Measurements from ENCODE around the gene DDA1. TPM values are rescaled to one million over a fixed set of nuclear protein-coding genes. Genes with fewer than 3 reads are reported as not detected.

DDA1 gene
- total RNA-seq, 1 donor from 2014 or later: 21.9 TPM

DNA sequence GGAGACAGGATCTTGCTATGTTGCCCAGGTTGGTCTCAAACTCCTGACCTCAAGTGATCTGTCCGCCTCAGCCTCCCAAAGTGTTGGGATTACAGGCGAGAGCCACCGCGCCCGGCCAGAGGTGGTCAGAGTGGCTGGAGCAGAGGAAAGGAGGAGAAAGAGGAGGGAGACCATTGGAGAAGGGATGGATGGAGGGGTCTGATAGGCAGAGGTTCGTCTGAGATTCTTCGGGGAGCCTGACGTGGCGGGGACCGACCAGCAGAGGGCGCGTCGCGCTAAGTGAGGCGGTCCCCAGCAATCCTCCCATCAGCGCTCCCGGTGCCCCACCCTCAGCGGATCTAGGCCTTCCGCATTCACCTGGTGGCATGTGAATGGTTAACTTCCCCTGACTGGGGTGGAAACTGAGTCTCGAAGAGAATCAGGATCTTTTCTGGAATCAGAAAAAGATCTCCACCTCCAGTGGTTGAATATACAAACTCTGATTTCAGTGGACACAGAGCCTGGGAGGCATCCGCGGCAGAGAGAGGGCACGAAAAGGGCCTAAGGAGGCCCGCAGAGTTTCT, 36.8 kb downstream of the DDA1 start:
- H3K4me1 Mint-ChIP-seq: peaks cover 9% of the 10 kb centered on the region
- TF ChIP-seq, protein P1, sequence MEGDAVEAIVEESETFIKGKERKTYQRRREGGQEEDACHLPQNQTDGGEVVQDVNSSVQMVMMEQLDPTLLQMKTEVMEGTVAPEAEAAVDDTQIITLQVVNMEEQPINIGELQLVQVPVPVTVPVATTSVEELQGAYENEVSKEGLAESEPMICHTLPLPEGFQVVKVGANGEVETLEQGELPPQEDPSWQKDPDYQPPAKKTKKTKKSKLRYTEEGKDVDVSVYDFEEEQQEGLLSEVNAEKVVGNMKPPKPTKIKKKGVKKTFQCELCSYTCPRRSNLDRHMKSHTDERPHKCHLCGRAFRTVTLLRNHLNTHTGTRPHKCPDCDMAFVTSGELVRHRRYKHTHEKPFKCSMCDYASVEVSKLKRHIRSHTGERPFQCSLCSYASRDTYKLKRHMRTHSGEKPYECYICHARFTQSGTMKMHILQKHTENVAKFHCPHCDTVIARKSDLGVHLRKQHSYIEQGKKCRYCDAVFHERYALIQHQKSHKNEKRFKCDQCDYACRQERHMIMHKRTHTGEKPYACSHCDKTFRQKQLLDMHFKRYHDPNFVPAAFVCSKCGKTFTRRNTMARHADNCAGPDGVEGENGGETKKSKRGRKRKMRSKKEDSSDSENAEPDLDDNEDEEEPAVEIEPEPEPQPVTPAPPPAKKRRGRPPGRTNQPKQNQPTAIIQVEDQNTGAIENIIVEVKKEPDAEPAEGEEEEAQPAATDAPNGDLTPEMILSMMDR (IDR thresholded peaks at IDR 0.05): peak; percentile 91
- no peak for TF ChIP-seq EZH2phosphoT487 (IDR thresholded peaks at IDR 0.05)
- no peak overlapping the region for H2AFZ ChIP-seq (replicated peaks)

DNA sequence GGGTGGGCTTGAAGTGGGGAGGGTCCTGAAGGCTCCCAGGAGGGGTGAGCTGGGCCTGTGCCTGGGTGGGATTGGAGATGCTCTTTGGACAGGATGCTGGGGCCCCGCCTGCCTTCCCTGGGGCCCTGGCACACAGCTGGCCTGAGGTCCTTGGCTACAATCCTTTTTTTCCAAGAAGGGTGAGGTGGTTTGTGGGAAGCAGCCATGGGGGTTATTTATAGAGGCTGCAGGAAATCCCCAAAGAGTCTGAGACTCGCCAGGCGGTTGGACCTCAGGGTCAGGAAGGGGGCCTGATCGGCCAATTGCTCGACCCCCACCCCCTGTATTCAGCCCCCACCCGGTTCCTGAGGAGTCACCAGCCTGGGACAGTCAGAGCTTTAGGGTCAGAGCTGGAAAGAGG, 38.0 kb downstream of the DDA1 start:
- Histone ChIP-seq H3K9me3 (ENCODE audit: low read depth) (no peaks in the 10 kb centered on the region), H3K36me3 (no peaks in the 10 kb centered on the region), H4K20me1 (ENCODE audit: low read depth) (no peaks in the 10 kb centered on the region), H2AFZ (replicated peaks) (no peak overlapping the region), H3K27me3 (no peaks in the 10 kb centered on the region), H3K9ac (no peak overlapping the region), H3K27ac (no peak overlapping the region), H3K4me2 (no peak overlapping the region), H3K4me3 (no peak overlapping the region), H3K4me1 (peaks cover 5% of the 10 kb centered on the region), H3K79me2 (ENCODE audit: low read depth) (no peaks in the 10 kb centered on the region), H3F3A (ENCODE audit: low read depth) (peaks cover 16% of the 10 kb centered on the region)
- Mint-ChIP-seq H3K4me3 (no peak overlapping the region), H3K9me3 (no peaks in the 10 kb centered on the region), H3K27me3 (ENCODE audit: insufficient read depth, low read depth) (peaks cover 11% of the 10 kb centered on the region), H3K36me3 (no peaks in the 10 kb centered on the region), H3K27ac (no peak overlapping the region), H3K4me1 (peaks cover 13% of the 10 kb centered on the region)
- no peak for TF ChIP-seq EZH2phosphoT487 (IDR thresholded peaks at IDR 0.05)
- no peak for TF ChIP-seq EZH2 (IDR thresholded peaks at IDR 0.05)
- TF ChIP-seq, protein P1 (IDR thresholded peaks at IDR 0.05): no peak
- DNase-seq (ENCODE audit: low spot score): no peak

More for the DNA sequence above, 36.8 kb downstream of the DDA1 start:
- H3K27me3 ChIP-seq: no peaks in the 10 kb centered on the region
- no peak overlapping the region for H3K4me2 ChIP-seq
- no peaks in the 10 kb centered on the region for H3K79me2 ChIP-seq (ENCODE audit: low read depth)
- H4K20me1 ChIP-seq (ENCODE audit: low read depth): no peaks in the 10 kb centered on the region
- no peaks in the 10 kb centered on the region for H3K36me3 ChIP-seq
- H3K9me3 ChIP-seq (ENCODE audit: low read depth): no peaks in the 10 kb centered on the region
- Mint-ChIP-seq H3K36me3 (no peaks in the 10 kb centered on the region), H3K9me3 (no peaks in the 10 kb centered on the region), H3K4me3 (no peak overlapping the region), H3K27me3 (ENCODE audit: insufficient read depth, low read depth) (peaks cover 7% of the 10 kb centered on the region), H3K27ac (no peak overlapping the region)
- peaks cover 5% of the 10 kb centered on the region for H3K4me1 ChIP-seq
- peak; percentile 83 for DNase-seq (ENCODE audit: low spot score)
- H3K27ac ChIP-seq: no peak overlapping the region
- no peak overlapping the region for H3K9ac ChIP-seq
- no peak overlapping the region for H3K4me3 ChIP-seq
- H3F3A ChIP-seq (ENCODE audit: low read depth): peaks cover 16% of the 10 kb centered on the region

DNA sequence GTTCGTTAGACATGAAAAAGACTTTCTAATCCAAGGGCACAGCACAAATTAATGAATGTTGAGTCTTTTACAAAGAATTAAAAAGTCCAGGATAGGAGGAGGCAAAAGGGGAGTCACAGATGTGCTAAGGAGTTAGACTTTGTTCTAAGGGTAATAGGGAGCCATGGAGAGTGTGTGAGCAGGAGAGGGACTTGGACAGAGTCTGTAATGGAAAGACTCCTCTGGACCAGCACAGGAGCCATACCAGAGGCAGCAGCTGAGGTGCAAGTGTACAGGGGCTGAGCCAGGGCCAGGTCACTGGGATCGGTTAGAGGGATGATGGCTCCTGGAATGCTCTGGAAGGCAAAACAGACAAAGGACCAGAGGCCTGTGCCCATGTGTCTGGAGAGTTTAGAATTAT, 38.5 kb downstream of the DDA1 start:
- Histone ChIP-seq H3K4me1 (peaks cover 5% of the 10 kb centered on the region), H3K27me3 (no peaks in the 10 kb centered on the region), H3K9ac (no peak overlapping the region), H3F3A (ENCODE audit: low read depth) (peaks cover 16% of the 10 kb centered on the region), H3K4me3 (no peak overlapping the region), H4K20me1 (ENCODE audit: low read depth) (no peaks in the 10 kb centered on the region), H2AFZ (replicated peaks) (no peak overlapping the region), H3K27ac (no peak overlapping the region), H3K36me3 (no peaks in the 10 kb centered on the region), H3K9me3 (ENCODE audit: low read depth) (no peaks in the 10 kb centered on the region), H3K79me2 (ENCODE audit: low read depth) (no peaks in the 10 kb centered on the region), H3K4me2 (no peak overlapping the region)
- Mint-ChIP-seq H3K9me3 (no peaks in the 10 kb centered on the region), H3K27ac (no peak overlapping the region), H3K4me1 (peaks cover 13% of the 10 kb centered on the region), H3K27me3 (ENCODE audit: insufficient read depth, low read depth) (peaks cover 11% of the 10 kb centered on the region), H3K4me3 (no peak overlapping the region), H3K36me3 (no peaks in the 10 kb centered on the region)
- TF ChIP-seq, protein P1 (IDR thresholded peaks at IDR 0.05): no peak
- TF ChIP-seq EZH2phosphoT487 (IDR thresholded peaks at IDR 0.05) (no peak), EZH2 (IDR thresholded peaks at IDR 0.05) (no peak)
- DNase-seq (ENCODE audit: low spot score): no peak
